CD14-positive monocyte (primary cell): Measurements from ENCODE around the gene F8. TPM values are rescaled to one million over a fixed set of nuclear protein-coding genes. Genes with fewer than 3 reads are reported as not detected.
"Not testable (repeated sequence)": the region's sequence is repeated elsewhere in the genome, so short reads cannot be mapped to it uniquely, and the experiment has no call there.

Experiments
- DNase-seq, 3 donors: peaks; one replicate each; pipeline ENCODE4 v3.0.0-alpha.2; 2011 to 2022
- H2AFZ ChIP-seq: 2 replicates; pipeline ENCODE4 v1.6.0; 2012; ENCODE audit warnings: mild to moderate bottlenecking, low read depth, low read length, inconsistent platforms; ENCODE audit not compliant: insufficient read depth, poor library complexity, severe bottlenecking
- H3K27ac ChIP-seq, 2 donors: 1 replicate in 1 of 2; 2 replicates in 1 of 2; pipeline ENCODE4 v1.5.1; 2012 to 2013; ENCODE audit warnings: low read length in 2 of 2, control low read depth in 1 of 2, inconsistent platforms in 1 of 2, low read depth in 1 of 2, mild to moderate bottlenecking in 1 of 2
- H3K27me3 ChIP-seq, 2 donors: one replicate each; pipeline versions ENCODE4 v1.6.0 to v1.6.1; 2011 to 2013; ENCODE audit warnings: low read length in 2 of 2; ENCODE audit not compliant: control insufficient read depth in 2 of 2, insufficient read depth in 2 of 2
- H3K36me3 ChIP-seq, 2 donors: replicated peaks in 1 of 2; 1 replicate in 1 of 2; 2 replicates in 1 of 2; pipeline versions ENCODE4 v1.5.1 to v1.6.1; 2012 to 2013; ENCODE audit warnings: low read length in 2 of 2, control low read depth in 1 of 2, inconsistent platforms in 1 of 2, mild to moderate bottlenecking in 1 of 2; ENCODE audit not compliant: insufficient read depth in 2 of 2, control insufficient read depth in 1 of 2
- H3K4me1 ChIP-seq, 2 donors: 1 replicate in 1 of 2; 2 replicates in 1 of 2; pipeline versions ENCODE4 v1.5.1 to v1.6.1; 2012 to 2013; ENCODE audit warnings: low read length in 2 of 2, control low read depth in 1 of 2, inconsistent platforms in 1 of 2, mild to moderate bottlenecking in 1 of 2, moderate library complexity in 1 of 2; ENCODE audit not compliant: insufficient read depth in 2 of 2, control insufficient read depth in 1 of 2
- H3K4me2 ChIP-seq: replicated peaks from 2 replicates; pipeline ENCODE3; 2012; ENCODE audit warnings: low read length, moderate library complexity, mild to moderate bottlenecking; ENCODE audit not compliant: poor library complexity, severe bottlenecking; ENCODE audit errors: extremely low read depth
- H3K4me3 ChIP-seq, 3 experiments: fragments of 200-600 bp in 1 of 3; sonication (generic) in 1 of 3; replicated peaks in 1 of 3; 1 replicate in 2 of 3; 2 replicates in 1 of 3; pipeline ENCODE4 v1.5.1; 2011 to 2013; ENCODE audit warnings: low read length in 3 of 3, mild to moderate bottlenecking in 3 of 3, control low read depth in 2 of 3, low read depth in 2 of 3, inconsistent platforms in 1 of 3, moderate library complexity in 1 of 3
- H3K79me2 ChIP-seq: 2 replicates; pipeline ENCODE4 v1.6.0; 2012; ENCODE audit warnings: mild to moderate bottlenecking, control low read depth, inconsistent platforms, low read length, moderate library complexity; ENCODE audit not compliant: insufficient read depth
- H3K9ac ChIP-seq: 2 replicates; pipeline ENCODE4 v1.6.0; 2017; ENCODE audit warnings: low read length, mild to moderate bottlenecking; ENCODE audit not compliant: insufficient read depth, poor library complexity, severe bottlenecking
- H3K9me3 ChIP-seq, 2 donors: replicated peaks in 1 of 2; 1 replicate in 1 of 2; 2 replicates in 1 of 2; pipeline versions ENCODE4 v1.5.1 to v1.6.1; 2012 to 2013; ENCODE audit warnings: low read length in 2 of 2, control low read depth in 1 of 2; ENCODE audit not compliant: control insufficient read depth in 1 of 2, insufficient read depth in 1 of 2
- H4K20me1 ChIP-seq: 2 replicates; pipeline ENCODE4 v1.6.0; 2012; ENCODE audit warnings: mild to moderate bottlenecking, low read length, control low read depth, moderate library complexity; ENCODE audit not compliant: insufficient read depth
- H3K27ac Mint-ChIP-seq, 7 donors: one replicate each; pipeline ENCODE4 v1.8.0; 2020; ENCODE audit warnings: mild to moderate bottlenecking in 7 of 7, mixed read lengths in 7 of 7, moderate library complexity in 6 of 7, inconsistent platforms in 2 of 7
- H3K27me3 Mint-ChIP-seq, 3 donors: one replicate each; pipeline ENCODE4 v1.8.0; 2021 to 2022; ENCODE audit warnings: low read depth in 3 of 3, mild to moderate bottlenecking in 3 of 3, mixed read lengths in 3 of 3, moderate library complexity in 3 of 3, inconsistent platforms in 1 of 3
- H3K36me3 Mint-ChIP-seq, 2 donors: one replicate each; pipeline ENCODE4 v1.8.0; 2020; ENCODE audit warnings: mixed read lengths in 2 of 2, inconsistent platforms in 1 of 2, mild to moderate bottlenecking in 1 of 2
- H3K4me1 Mint-ChIP-seq: one replicate; pipeline ENCODE4 v1.8.0; 2020; ENCODE audit warnings: mild to moderate bottlenecking, mixed read lengths
- H3K4me3 Mint-ChIP-seq, 2 donors: one replicate each; pipeline ENCODE4 v1.8.0; 2020; ENCODE audit warnings: mild to moderate bottlenecking in 2 of 2, mixed read lengths in 2 of 2, moderate library complexity in 1 of 2
- H3K9me3 Mint-ChIP-seq, 7 donors: one replicate each; pipeline ENCODE4 v1.8.0; 2020 to 2022; ENCODE audit warnings: mixed read lengths in 7 of 7, mild to moderate bottlenecking in 6 of 7, moderate library complexity in 6 of 7, inconsistent platforms in 2 of 7
- WGBS: methylation state at CpG from one replicate; pipeline ENCODE4 v1.1.5; 2013; ENCODE audit warnings: missing lambda C conversion rate; ENCODE audit not compliant: insufficient coverage; 5-methylcytosine and 5-hydroxymethylcytosine counted together
- intact Hi-C, 2 donors: fragments of 100-400 bp; cut with micrococcal nuclease; formaldehyde crosslinking; loops; one replicate each; pipeline versions ENCODE4 v1.15.0 to v1.15.1; 2023
- polyA plus RNA-seq, 3 donors: library from polyadenylated mRNA; depleted of rRNA in 1 of 3; unstranded in 2 of 3; stranded (reverse) in 1 of 3; fragments of 300-500 nt in 2 of 3; fragments of >200 nt in 1 of 3; fragmentation: Illumina TruSeq in 2 of 3; gene quantifications; 1 replicate in 2 of 3; 2 replicates in 1 of 3; pipeline ENCODE4 v1.2.3, GENCODE V29; 2012 to 2021
- TF ChIP-seq, protein P1 (sequence below): fragments of 200-600 bp; IDR thresholded peaks from one replicate; pipeline ENCODE4 v1.8.0; 2022; ENCODE audit warnings: antibody characterized with exemption, mild to moderate bottlenecking

The F8 gene
- polyA plus RNA-seq, 3 donors, result 1.5 to 4.5 (median 4.3) TPM

GRCh38 chrX:155020591-155020990, 1.9 kb downstream of the F8 start:
- Histone ChIP-seq H3K27ac (no peak overlapping the region), H3K4me3 (no peak overlapping the region), H3K27me3 (peaks cover 0 to 2% of the 10 kb centered on the region in 2 donors), H4K20me1 (no peaks in the 10 kb centered on the region), H3K9ac (no peak overlapping the region), H3K9me3 (no peaks in the 10 kb centered on the region), H2AFZ (no peak overlapping the region), H3K36me3 (no peaks in the 10 kb centered on the region), H3K4me1 (no peaks in the 10 kb centered on the region), H3K79me2 (no peaks in the 10 kb centered on the region), H3K4me2 (no peak overlapping the region)
- intact Hi-C loops, result no loop called here
- Mint-ChIP-seq H3K4me3 (no peak overlapping the region), H3K4me1 (peaks cover 5% of the 10 kb centered on the region), H3K36me3 (no peaks in the 10 kb centered on the region), H3K27ac (no peak overlapping the region), H3K27me3 (peaks cover 0 to 3% (median 0%) of the 10 kb centered on the region in 3 donors), H3K9me3 (no peaks in the 10 kb centered on the region)
- TF ChIP-seq, protein P1, sequence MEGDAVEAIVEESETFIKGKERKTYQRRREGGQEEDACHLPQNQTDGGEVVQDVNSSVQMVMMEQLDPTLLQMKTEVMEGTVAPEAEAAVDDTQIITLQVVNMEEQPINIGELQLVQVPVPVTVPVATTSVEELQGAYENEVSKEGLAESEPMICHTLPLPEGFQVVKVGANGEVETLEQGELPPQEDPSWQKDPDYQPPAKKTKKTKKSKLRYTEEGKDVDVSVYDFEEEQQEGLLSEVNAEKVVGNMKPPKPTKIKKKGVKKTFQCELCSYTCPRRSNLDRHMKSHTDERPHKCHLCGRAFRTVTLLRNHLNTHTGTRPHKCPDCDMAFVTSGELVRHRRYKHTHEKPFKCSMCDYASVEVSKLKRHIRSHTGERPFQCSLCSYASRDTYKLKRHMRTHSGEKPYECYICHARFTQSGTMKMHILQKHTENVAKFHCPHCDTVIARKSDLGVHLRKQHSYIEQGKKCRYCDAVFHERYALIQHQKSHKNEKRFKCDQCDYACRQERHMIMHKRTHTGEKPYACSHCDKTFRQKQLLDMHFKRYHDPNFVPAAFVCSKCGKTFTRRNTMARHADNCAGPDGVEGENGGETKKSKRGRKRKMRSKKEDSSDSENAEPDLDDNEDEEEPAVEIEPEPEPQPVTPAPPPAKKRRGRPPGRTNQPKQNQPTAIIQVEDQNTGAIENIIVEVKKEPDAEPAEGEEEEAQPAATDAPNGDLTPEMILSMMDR, result no peak
- no peak for DNase-seq
- WGBS, result no CpG with 5 or more reads among the region's 3 CpGs

DNA sequence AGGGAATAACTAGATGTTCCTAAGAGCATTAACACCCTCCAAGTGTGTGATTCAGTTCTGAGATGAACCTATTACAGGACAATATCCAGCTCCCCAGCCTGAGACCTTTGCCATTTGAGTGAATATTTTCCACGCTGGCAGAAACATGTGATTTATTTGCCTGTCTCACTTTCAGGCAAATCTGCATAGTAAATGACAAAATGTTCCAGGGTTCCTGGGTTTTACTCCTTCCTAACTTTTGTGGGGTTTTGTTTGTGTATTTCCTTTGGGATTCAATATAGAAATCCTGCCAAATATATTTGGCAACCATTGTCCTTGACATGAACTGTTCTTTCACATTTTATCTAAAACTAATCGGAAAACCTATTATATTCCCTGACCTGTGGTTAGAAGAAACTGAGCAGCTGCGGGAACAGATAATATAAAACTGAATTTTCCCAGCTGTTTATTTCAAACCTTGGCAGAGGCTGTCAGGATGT, 12.5 kb downstream of the F8 start:
- Mint-ChIP-seq H3K27ac (no peak overlapping the region), H3K36me3 (no peaks in the 10 kb centered on the region)
- no peak overlapping the region for H3K27ac ChIP-seq

GRCh38 chrX:155008578-155008977, 13.9 kb downstream of the F8 start:
- H3K9me3 ChIP-seq, H3K4me3 Mint-ChIP-seq, H3K27me3 ChIP-seq, H4K20me1 ChIP-seq, H3K27ac Mint-ChIP-seq, H3K4me1 ChIP-seq, H3K27me3 Mint-ChIP-seq, H3K27ac ChIP-seq, H3K36me3 Mint-ChIP-seq, H3K9ac ChIP-seq, H3K4me1 Mint-ChIP-seq, DNase-seq, H3K4me3 ChIP-seq, H2AFZ ChIP-seq, H3K4me2 ChIP-seq, H3K36me3 ChIP-seq, H3K9me3 Mint-ChIP-seq, H3K79me2 ChIP-seq, intact Hi-C loops: not testable (repeated sequence)
- whole genome bisulfite sequencing, result no CpG with 5 or more reads among the region's 12 CpGs

More for the DNA sequence above, 12.5 kb downstream of the F8 start:
- Histone ChIP-seq H3K27me3 (no peaks in the 10 kb centered on the region), H3K4me3 (no peak overlapping the region), H3K9me3 (no peaks in the 10 kb centered on the region), H3K79me2 (no peaks in the 10 kb centered on the region), H2AFZ (no peak overlapping the region), H3K4me2 (no peak overlapping the region), H3K4me1 (no peaks in the 10 kb centered on the region), H3K9ac (no peak overlapping the region), H3K36me3 (no peaks in the 10 kb centered on the region), H4K20me1 (no peaks in the 10 kb centered on the region)
- intact Hi-C loops, result no loop called here
- Mint-ChIP-seq H3K27me3 (no peaks in the 10 kb centered on the region), H3K4me1 (no peaks in the 10 kb centered on the region), H3K4me3 (no peak overlapping the region), H3K9me3 (peaks cover 0 to 8% (median 0%) of the 10 kb centered on the region in 7 donors)
- no CpG with 5 or more reads among the region's 3 CpGs for WGBS
- no peak for DNase-seq
- TF ChIP-seq, protein P1, result no peak
